ENCODE results near the gene KIF25.

DNA sequence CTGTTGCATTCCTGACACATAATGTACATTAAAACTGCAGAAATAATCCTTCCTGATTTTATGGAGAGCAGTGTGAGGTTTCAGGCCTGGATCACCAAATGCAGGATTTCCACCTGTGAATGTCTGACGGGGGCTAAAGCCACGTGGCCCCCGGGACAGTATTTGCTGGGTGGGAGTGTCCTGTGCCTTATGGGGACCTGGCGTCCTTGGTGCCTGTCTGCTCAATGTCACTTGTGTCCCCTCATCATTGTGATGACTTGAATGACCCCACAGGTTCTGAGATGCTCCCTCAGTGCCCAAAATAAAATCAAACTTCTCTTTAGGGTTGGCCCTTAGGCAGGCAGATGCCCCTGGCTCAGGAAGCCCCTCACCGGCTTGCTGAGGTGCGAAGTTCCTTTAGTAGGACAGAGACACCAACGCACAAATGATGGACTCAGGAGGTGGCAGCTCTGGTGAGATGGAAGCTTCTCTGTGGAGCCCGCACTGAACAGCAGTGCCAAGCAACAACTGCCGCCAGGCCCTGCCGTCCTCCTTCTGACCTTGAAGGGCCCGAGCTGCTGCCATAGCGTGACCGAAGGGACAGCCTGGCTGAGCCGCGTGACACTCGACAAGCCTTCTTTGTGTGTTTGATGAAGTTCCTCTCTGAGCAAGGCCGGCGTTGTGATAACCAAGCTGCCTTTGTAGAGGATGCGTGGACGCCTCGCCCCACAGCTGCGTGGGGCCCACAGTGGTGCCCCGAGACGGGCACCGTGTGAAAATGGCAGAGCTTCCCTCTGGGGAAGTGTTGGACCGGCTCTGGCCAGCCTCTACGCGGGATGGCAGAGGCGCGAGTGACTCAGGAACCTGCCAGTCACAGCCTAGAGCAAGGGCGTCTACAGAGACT is 50.6 kb downstream of the KIF25 start:
- TF ChIP-seq CTCF (conservative IDR thresholded peaks at IDR 0.05) (no peak), EZH2 (IDR thresholded peaks at IDR 0.05; ENCODE audit: low read depth) (no peak)
